Activated naive CD8-positive, alpha-beta T cell treated with anti-CD3 and anti-CD28 coated beads, Interleukin-2, amount 50 U/mL, for 16 hours (primary cell): Measurements from ENCODE around the gene RFX5.
"Not testable (repeated sequence)": the region's sequence is repeated elsewhere in the genome, so short reads cannot be mapped to it uniquely, and the experiment has no call there.

Source experiments
- DNase-seq: peaks from one replicate; pipeline ENCODE4 v3.0.0-alpha.2; 2020; ENCODE audit warnings: low read depth, low spot score

The RFX5 gene

DNA sequence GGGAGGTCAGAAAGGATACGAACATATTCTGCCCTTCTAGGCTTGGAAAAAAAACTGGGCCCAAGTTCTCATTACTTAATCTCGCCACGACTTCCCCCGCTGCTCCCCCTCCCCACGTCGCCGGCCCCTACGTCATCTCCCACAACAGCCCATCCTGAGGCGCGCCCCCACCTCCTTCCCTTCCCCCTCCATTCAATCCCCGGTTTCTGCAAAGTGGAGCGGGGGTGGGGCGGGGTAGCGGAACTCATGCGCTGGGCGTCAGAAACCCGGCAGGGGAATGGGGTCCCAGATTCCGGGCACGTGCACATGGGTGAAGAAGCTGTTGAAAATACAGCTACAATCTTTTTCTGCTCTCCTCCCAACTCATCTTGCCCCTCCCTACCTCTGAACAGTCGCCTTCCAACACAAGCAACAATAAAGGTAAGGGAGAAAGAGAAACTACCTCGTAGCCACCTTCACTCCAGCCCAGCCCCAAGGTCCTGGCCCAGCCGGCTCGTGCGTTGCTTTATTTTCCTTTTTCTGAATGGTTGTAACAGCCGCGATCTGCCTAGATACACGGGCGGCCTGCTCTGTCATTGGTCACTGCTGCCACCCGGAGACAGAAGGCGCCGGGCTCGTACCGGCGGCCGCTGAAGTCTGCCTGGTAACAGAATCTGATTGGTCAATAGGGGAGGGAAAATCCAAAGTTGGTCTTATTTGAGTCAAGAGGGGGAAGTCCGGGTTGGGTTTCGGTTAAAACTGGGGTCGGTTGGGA lies at the start of gene RFX5:
Gene RFX5 (minus strand): TSS at position 484 of the 754 bp plus-strand sequence. CDS start 932 bp downstream, outside the sequence.
- DNase-seq = peak; percentile 85

DNA sequence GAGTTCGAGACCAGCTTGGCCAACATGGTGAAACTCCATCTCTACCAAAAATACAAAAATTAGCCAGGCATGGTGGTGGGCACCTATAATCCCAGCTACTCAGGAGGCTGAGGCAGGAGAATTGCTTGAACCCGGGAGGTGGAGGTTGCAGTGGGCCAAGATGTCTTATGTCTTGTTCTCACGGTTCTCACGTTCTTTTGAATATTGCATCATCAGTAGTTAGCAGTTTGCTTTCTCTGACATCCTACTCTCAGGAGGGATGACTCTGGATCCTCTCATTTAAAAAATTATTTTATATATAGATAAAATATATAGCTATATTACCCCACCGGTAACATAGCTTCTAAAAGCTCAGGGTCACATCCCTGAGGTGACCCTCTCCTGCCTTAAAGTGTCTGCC lies 49.2 kb upstream of the RFX5 start:
- DNase-seq = not testable (repeated sequence)

DNA sequence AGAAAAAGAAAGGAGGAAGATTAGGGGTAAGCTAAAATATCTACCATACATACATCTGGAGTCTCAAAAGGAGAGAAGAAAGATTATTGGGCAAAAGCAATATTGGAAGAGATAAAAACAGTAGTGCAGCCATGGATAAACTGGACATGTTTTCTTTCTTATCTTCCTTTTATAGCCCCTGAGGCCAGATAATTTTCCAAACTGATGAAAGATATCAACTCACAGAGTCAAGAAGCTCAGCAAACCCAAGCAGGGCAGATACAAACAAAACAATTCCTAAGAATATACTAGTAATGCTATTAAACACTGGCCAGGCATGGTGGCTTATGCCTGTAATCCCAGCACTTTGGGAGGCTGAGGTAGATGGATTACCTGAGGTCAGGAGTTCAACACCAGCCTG lies 46.5 kb upstream of the RFX5 start:
- DNase-seq = no peak

DNA sequence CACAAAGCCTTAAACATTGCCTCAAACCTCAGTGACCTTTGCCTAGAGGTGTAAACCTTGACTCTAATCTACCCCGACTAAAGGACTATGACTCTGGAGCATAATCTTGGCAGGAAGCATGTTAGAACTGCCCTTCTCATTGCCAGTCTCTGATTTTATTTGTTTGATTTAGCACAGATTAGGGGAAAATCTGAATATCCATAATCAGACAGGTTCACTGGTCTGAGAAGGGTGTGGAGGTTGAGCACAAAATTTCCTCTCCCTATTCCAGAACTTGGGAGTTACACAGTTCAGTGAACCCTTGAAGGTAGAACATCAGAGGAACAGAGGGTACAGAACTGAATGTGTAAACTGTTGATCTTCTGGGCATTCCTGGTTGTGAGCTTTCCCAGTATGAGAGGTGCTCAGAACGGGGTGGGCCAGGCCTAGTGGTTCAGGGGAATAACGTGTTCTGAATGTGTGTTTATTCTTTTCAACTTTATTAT lies 44.1 kb upstream of the RFX5 start:
- DNase-seq = no peak

DNA sequence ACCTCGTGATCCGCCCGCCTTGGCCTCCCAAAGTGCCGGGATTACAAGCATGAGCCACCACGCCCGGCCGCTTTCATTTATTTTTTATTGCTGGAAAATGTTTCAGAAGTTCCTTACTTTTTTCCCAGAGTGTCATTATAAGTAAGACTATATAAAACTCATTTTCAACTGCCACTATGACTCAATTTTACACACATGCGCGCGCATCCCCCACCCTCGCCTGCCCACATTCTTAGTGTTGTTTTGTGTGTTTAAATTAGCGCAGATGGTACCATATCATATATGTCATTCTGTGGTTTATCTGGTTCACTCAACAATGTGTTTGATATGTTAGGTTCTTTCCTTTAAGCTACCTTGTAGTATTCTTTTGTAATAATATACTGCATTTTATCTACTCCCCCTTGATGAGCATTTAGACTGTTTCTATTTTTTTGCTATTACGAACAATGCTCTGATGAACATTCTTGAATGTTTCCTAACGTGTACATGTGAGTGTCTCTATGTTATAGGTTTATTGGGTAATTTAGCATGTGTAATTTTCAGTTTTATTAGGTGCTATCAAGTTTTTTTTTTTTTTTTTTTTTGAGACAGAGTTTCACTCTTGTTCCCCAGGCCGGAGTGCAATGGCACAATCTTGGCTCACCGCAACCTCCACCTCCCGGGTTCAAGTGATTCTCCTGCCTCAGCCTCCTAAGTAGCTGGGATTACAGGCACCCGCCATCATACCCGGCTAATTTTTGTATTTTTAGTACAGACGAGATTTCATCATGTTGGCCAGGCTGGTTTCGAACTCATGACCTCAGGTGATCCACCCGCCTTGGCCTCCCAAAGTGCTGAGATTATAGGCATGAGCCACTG lies 43.4 kb upstream of the RFX5 start:
- not testable (repeated sequence) for DNase-seq

DNA sequence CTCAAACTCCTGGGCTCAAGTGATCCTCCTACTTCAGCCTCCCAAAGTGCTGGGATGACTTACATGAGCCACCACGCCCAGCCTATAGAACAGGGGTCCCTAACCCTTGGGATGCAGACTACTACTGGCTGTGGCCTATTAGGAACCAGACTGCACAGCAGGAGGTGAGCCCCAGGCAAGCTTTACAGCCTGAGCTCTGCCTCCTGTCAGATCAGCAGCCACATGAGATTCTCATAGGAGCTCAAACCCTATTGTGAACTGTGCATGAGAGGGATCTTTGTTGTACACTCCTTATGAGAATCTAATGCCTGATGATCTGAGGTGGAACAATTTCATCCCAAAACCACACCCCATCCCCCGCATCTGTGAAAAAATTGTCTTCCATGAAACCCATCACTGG lies 39.0 kb upstream of the RFX5 start:
- no peak for DNase-seq

DNA sequence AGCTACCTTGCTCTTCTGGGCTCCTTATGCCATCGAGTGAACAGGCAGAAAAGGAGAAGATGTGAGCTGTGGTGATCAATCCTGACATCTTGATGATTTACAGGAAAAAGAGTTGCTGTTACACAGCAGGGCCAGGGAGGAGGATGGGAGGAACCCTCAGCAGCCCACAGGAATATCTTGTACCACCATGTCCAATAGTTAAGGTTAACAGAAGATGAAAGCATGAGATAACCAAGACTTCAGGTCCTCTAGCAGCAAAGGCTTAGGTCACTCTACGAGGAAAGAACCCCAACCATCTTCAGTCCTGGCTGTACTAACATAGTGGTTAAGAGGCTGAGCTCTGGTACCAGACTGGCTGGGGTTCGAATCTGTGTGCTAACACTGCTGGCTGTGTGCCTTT lies 37.5 kb upstream of the RFX5 start:
- no peak for DNase-seq

DNA sequence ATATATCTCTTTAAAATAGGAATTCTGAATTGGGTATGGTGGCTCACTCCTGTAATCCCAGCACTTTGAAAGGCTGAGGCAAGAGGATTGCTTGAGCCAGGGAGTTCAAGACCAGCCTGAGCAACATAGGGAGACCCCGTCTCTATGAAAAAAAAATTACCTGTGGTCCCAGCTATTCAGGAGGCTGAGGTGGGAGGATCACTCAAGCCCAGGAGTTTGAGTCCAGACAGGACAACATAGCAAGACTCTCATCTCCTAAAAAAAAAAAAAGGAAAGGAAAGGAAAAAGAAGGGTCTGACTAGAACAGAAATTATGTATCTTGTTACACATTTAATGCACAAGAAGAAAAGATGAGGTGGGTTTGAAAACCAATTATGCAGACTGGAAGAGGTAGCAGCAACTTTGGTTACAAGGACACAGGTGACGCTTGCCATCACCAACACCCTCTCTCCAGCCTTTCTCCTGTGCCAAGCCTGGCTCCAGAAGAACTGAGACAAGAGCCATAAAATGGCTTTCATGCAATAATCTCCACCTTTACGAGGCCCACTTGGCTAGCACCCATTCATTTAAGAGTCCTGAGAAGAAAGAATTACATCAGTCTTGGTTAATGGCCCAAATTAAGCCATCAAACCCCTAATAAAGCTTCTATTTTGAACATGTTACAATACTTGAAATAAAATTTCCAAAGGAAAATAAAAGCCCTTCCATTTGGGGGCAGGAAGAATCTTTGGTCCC lies 30.3 kb upstream of the RFX5 start:
- no peak for DNase-seq

DNA sequence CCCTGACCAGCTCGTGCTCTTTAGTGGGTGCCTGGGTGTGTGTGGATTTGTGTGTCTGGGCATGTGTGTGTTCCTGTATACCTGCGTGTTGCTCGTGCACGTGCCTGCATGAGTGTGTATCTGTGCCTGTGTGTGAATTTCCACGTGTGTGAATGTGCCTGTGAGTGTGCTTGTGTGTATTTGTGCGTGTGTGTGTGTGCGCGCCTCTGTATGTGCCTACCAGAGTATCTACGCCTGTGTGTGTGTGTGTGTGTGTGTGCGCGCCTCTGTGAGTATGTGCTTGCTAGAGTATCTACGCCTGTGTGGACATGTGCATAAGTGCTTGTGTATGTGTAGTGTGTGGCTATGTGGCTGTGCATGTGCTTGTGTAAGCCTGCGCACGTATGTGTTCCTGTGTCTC lies 26.1 kb upstream of the RFX5 start:
- DNase-seq = no peak

DNA sequence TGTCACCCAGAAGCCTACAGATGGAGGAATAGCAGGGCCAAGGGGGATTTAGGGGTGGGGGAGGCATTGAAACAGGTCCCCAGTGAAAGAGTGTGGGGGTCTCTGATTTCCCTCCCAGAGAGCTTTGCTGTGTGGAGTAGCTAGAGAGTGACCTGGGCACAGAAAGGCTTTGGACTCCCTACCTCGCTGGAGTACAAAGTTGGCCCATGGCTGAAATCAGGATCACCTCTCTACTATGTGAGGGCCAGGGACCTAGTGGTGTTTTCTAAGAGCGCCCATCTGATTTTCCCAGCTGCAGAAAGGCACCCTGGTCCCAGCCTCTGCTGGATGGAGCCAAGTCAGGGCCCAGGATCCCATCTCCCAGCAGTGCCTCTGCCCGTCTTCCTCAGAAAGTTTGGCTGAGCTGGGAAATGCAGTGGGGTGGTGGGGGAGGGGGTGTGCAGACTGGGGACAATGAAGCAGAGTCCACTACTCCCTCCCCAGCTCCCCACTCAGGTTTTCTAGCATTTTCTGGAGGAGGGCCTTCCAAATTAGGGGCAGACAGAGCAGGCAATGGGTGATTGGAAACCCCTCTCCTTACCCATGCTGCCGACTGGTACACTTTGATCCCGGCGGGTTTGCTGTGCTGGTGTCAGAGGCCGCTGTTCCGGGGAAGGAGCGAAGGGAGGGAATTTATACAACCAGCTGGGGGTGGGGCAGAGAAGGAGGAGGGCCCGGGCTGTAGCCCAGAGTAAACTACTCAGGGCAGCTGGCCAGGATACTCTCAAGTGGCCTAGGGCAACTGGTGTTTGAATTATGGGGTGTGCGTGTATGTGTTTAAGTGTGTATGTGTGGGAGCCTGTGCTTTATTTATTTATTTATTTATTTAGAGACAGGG lies 25.2 kb upstream of the RFX5 start, which contains the start of gene SELENBP1:
Gene SELENBP1 (minus strand): TSS at position 648 of the 877 bp plus-strand sequence. CDS start 64 bp downstream, at position 584.
- no peak for DNase-seq

DNA sequence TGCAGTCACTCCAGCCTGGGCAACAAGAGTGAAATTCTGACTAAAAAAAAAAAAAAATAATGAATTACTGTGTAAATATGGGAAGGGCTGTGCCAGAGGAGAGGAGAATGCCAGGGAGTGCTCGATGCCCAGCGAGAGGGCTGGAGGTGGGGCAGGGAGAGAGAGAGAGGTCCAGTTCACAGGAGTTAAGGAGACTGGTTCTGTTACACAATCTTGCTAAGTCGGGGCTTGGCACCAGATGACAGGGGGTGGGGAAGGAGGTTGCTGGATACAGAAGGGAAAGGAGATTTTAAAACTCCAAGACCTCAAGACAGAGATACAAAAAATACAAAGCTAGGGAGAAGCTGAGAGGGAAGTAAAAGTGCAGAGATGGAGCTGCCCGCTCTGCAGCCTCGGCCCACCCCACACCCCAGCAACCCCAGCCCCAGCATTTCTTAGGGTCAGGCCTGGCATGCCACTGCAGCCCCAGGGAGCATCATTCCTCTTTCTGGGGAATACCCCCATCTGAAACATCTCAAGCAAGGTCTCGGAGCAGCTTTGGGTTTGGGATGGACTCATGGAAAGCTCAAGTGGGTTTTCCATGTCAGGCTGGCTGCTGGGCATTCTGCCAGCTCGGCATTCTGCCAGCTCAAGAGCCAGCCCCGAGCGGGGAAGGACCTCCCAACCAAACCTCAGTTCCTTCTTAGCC lies 24.5 kb upstream of the RFX5 start:
- DNase-seq = no peak

DNA sequence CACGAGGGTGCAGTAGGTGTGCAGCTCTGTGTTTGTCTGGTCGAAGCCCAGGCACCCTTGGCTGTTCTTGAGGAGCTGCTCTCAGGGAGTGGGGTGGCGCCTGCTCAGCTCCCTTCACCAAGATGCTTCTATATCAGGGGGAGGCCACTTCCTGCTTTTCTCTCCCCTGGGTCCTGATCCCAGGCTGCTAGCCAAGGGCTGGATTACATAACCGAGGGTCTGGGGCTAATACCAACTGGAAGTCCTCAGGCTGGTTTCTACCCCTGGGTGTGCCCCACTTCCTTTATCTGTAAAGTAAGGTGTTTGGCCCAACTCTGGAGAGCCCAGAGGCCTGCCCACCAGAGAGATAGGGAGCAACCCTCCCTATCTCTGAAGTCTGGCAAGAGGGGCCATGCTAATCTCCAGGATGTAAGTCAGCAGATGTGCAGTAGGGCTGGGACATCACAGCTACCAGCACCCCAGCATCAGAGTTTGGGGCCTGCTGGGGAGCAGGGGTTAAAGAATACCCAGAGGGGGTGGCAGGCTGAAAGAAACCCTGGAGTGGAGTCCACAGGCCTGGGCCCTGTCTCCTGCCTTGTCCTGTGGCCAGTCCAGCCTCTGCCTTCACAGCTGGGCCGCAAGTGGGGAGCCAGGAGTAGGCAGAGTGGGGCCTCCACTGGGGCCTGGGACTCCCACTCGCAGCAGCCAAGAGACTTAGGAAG lies 23.3 kb upstream of the RFX5 start:
- DNase-seq = no peak

DNA sequence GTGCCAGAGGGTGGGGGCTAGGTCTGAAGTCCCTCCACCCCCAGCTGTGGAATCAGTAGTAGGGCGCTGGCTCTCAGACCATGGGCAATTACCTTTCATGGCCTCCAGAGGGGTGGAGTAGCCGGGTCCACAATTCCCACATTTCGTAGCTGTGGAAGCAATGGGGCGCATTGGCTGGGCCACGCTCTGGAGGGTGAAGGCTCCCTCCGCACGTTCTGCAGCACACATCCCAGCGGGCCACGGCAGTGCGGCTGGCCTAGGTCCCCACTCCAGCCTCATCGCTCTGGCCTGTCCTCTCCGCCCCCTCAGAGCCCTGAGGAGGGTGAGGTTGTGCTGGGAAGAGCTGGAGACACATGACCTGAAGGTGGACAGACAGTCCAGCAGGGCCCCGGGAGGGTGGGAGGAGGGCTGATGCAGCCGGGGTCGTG lies 22.6 kb upstream of the RFX5 start:
- DNase-seq = no peak

DNA sequence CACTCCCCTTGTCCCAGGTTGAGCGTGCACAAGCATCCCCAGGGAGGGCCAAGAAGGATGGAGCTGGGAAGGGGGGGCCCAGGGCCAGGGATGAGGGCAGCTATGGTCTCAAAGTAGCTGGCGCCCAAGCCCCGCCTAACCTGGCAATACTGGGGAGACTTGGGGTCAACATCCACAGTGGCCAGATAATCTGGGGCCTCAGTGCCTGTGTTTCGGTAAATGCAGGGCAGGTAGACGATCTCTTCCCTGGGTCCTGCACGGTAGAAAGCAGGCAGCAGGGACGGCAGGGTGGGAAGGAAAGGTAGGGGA lies 22.2 kb upstream of the RFX5 start:
- no peak for DNase-seq

DNA sequence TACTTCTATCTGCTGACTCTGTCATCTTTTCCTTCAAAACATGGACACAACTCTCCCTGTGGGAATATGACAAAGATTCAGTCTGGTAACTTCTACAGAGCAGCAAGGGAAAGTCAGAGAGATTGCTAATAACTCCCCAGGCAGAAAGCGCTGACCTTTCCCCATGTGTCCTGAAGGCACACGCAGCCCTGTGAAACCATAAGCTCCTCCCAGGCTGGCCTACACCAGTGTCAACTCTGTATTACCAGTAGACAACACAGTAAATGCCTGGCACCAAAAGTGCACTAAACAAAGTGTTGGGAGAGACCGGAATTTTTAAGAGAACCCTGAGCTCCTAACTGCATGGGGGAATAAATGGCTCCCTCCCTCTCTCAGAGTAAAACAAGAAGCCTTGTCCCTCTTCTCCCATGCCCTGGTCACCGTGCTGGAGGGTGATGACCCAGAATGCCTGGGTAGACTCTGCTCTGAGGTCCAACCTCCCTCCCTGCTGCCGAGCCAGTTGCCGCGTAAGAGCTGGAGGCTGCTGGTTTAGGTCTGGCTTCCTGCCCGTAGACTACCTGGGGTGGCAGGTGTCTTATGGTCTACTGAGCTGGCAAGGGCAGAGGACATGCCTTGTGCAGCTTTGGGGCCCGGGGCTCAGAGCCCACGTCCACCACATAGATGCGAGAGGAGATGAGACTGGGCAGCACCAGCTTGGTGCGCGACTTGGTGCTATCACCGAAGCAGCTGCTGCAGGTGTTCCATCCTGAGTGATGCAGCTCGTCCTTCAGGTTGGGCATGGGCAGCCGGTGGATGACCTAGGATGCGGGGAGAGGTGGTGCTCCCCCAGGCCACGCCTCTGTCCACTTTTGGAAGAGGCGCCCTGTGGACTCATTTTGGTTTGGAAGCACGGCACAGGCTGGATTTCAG lies 21.6 kb upstream of the RFX5 start:
- DNase-seq = no peak

DNA sequence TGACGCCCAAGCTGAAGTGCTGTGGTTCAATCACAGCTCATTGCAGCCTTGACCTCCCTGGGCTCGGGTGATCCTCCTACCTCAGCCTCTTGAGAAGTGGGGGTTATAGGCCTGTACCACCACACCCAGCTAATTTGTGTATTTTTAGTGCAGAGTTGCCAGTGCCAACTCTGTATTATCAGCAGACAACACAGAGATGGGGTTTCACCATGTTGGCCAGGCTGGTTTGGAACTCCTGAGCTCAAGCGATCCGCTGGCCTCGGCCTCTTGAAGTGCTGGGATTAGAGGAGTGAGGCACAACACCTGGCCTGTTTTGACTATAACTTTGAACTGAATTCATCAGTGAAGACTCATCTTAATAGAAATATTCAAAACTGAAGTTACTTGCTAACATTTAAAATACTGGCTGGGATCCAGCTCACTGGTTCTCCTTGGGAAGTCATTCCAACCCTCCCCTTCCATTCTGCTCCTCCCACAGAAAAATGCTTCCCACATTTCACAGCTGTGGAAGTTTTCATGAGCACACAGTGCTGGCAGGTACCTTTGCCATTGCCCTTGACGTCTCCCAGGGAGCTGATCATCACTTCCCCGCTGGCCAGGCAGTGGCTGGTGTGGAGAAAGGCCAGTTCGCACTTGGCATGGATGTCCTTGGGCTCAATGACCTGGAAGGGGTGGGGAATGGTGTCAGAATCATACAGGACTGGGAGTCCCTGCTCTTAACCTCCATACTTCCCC lies 20.8 kb upstream of the RFX5 start:
- DNase-seq = no peak

DNA sequence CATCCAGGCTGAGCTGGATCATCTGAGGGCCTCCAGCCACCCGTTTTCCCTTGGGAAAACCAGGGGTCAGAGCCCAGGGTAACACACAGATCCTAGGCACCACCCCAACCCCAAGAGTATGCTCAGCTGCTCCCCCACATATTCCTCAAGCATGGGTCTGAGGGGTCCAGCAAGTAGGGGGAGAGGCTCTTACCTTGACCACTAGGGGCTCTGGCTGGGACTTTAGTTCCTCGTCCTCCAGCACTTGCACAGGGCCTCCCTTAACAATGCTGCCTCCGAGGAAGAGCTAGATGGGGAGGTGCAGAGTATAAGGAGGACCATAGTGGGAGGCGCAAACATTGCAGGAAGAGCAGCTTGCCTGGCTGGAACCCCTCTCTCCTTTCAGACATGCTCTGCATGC lies 17.9 kb upstream of the RFX5 start:
- no peak for DNase-seq
